Measurements from ENCODE around the gene ZNRF3.

ZNRF3 gene

DNA sequence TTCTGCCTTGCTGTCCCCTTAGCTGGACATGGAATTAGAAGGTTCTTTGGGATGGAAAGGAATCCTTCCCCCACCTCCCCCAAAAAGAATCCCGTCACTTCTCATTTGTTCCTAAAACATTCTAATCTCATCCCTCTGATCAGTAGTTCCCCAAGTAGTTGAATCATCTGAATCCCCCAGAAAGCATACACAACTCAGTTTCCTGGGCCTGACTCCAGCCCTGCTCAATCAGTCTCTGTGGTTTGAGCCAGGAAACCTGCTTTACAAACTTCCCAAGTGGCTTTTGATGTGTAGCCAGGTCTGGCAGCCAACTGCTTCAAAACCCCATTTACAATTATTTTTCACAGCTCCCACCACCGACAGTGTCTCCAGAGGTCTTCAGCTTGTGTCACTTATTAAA is 158.0 kb downstream of the ZNRF3 start:
- TF ChIP-seq FOXM1 (IDR thresholded peaks at IDR 0.05; ENCODE audit: borderline replicate concordance, low read depth) (no peak), ZBTB7A (IDR thresholded peaks at IDR 0.05; ENCODE audit: low read depth) (no peak), TAF1 (IDR thresholded peaks at IDR 0.05; ENCODE audit: low read depth) (no peak), NFIC (IDR thresholded peaks at IDR 0.05) (no peak)

DNA sequence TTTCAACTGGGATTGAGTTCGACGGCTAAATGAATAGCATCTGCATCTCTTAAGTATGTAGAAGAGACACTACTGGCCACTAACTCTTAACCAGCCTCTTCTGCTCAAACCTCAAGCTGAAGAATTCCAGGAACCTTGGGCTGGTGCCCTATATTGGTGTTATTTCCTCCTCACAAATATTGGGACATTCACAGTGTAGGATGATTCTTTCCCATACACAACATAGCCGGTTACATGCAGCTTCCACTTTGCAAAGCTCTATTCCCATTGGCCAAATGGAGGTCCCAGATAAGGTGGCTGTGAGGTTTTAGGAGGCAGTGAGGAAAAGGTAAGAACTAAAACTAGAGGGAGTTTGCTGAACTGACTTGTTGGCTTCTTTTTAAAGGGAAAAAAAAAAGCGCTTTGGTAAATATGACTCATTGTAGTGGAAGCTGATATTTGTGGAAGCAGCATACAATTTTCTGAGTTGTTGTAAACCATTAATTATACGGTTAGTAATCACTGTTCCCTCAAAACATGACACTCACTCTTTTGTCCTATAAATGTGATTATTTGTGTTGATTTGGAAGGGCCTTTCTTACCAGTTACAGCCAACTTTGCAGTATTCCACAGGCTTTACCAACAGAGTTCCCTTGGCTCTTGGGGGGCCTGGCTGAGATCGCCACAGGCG is 160.7 kb downstream of the ZNRF3 start:
- TF ChIP-seq RAD21 (IDR thresholded peaks at IDR 0.05; ENCODE audit: low read depth) (no peak), EP300 (IDR thresholded peaks at IDR 0.05; ENCODE audit: borderline replicate concordance) (no peak), TAF1 (IDR thresholded peaks at IDR 0.05; ENCODE audit: low read depth) (no peak), REST (IDR thresholded peaks at IDR 0.05; ENCODE audit: low read depth) (no peak), CEBPB (IDR thresholded peaks at IDR 0.05) (no peak), FOXM1 (IDR thresholded peaks at IDR 0.05; ENCODE audit: borderline replicate concordance, low read depth) (no peak), TCF12 (IDR thresholded peaks at IDR 0.05; ENCODE audit: low read depth) (no peak), NFIC (IDR thresholded peaks at IDR 0.05) (no peak), YY1 (IDR thresholded peaks at IDR 0.05; ENCODE audit: low read depth) (no peak)
- TF ChIP-seq, protein P1, sequence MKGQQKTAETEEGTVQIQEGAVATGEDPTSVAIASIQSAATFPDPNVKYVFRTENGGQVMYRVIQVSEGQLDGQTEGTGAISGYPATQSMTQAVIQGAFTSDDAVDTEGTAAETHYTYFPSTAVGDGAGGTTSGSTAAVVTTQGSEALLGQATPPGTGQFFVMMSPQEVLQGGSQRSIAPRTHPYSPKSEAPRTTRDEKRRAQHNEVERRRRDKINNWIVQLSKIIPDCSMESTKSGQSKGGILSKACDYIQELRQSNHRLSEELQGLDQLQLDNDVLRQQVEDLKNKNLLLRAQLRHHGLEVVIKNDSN (IDR thresholded peaks at IDR 0.05): no peak
- TF ChIP-seq, protein P2, sequence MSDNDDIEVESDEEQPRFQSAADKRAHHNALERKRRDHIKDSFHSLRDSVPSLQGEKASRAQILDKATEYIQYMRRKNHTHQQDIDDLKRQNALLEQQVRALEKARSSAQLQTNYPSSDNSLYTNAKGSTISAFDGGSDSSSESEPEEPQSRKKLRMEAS (IDR thresholded peaks at IDR 0.05): no peak

- TF ChIP-seq NFIC (IDR thresholded peaks at IDR 0.05) (no peak), TCF12 (IDR thresholded peaks at IDR 0.05; ENCODE audit: low read depth) (no peak)
- TF ChIP-seq, protein P2 (IDR thresholded peaks at IDR 0.05): no peak
These were observed 161.3 kb downstream of the ZNRF3 start for GRCh38 chr22:29044657-29045176.

DNA sequence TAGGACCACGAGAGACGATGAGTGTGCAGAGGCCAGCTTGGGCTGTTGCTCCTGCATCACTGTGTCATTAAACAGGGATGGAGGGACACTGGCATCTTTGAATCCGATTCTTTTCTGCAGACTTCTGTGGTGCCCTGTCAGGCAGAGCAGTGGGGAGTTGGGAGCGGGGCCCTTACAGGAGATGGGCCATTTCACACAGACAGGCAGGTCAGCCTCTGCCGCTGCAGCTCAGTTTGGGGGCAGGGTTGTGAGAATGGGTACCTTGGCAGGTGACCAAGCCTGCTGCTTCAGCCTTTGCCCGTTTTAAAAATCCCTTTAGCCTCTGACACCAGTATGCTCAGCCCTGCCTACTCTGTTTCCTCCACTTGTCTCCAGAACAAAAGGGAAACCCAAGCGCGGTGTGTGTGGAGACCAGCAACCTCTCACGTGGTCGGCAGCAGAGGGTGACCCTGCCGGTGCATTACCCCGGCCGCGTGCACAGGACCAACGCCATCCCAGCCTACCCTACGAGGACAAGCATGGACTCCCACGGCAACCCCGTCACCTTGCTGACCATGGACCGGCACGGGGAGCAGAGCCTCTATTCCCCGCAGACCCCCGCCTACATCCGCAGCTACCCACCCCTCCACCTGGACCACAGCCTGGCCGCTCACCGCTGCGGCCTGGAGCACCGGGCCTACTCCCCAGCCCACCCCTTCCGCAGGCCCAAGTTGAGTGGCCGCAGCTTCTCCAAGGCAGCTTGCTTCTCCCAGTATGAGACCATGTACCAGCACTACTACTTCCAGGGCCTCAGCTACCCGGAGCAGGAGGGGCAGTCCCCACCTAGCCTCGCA is 165.7 kb downstream of the ZNRF3 start:
- TF ChIP-seq, protein P2 (IDR thresholded peaks at IDR 0.05): no peak

GRCh38 chr22:29049655-29050263 is 166.4 kb downstream of the ZNRF3 start:
- TF ChIP-seq TAF1 (IDR thresholded peaks at IDR 0.05; ENCODE audit: low read depth): no peak
- TF ChIP-seq NFIC (IDR thresholded peaks at IDR 0.05): peak; percentile 86
- no peak for TF ChIP-seq EP300 (IDR thresholded peaks at IDR 0.05; ENCODE audit: borderline replicate concordance)
- TF ChIP-seq CEBPB (IDR thresholded peaks at IDR 0.05): no peak
- TF ChIP-seq REST (IDR thresholded peaks at IDR 0.05; ENCODE audit: low read depth): no peak
- no peak for TF ChIP-seq EGR1 (IDR thresholded peaks at IDR 0.05)
- TF ChIP-seq, protein P1 (IDR thresholded peaks at IDR 0.05): peak; percentile 64; the same call in 1 of the 2 replicates
- TF ChIP-seq, protein P2 (IDR thresholded peaks at IDR 0.05): peak; percentile 94
- peak; percentile 55; the same call in 1 of the 2 replicates for TF ChIP-seq TCF12 (IDR thresholded peaks at IDR 0.05; ENCODE audit: low read depth)
- TF ChIP-seq FOXM1 (IDR thresholded peaks at IDR 0.05; ENCODE audit: borderline replicate concordance, low read depth): no peak
- no peak for TF ChIP-seq YY1 (IDR thresholded peaks at IDR 0.05; ENCODE audit: low read depth)
- 0 out of 2 replicates have a peak, but pooled peaks have one; percentile 17 for TF ChIP-seq TEAD4 (IDR thresholded peaks at IDR 0.05)
- no peak for TF ChIP-seq CREB1 (IDR thresholded peaks at IDR 0.05; ENCODE audit: low read depth)
- TF ChIP-seq RAD21 (IDR thresholded peaks at IDR 0.05; ENCODE audit: low read depth): no peak; the same call in 1 of the 2 replicates
- peak; percentile 73 for TF ChIP-seq ZBTB7A (IDR thresholded peaks at IDR 0.05; ENCODE audit: low read depth)

Measured in Ishikawa (cell line).